PC-9 (cell line): ENCODE data around the gene HOXA2. TPM values are rescaled to one million over a fixed set of nuclear protein-coding genes. Genes with fewer than 3 reads are reported as not detected.

ENCODE experiments used
- BruUV-seq: library from RNA; stranded (reverse); fragments of 400-500 nt; replicated peaks from 2 replicates; lab custom pipeline; 2021; lab: Mats Ljungman, UMichigan
- CTCF ChIA-PET: fragments of 300-600 bp; sonication (Branson Sonifier 250); formaldehyde crosslinking; loops from one replicate; lab custom pipeline; 2022; ENCODE audit warnings: antibody characterized with exemption; lab: Charles Lee
- POLR2A ChIA-PET: fragments of 300-600 bp; sonication (Branson Sonifier 250); formaldehyde crosslinking; loops from one replicate; lab custom pipeline; 2022; ENCODE audit warnings: antibody characterized with exemption; ENCODE audit not compliant: unreplicated experiment; lab: Charles Lee
- DNase-seq, 2 experiments: peaks; one replicate each; pipeline versions ENCODE4 v3.0.0 to v3.0.0-alpha.2; 2015 to 2022; ENCODE audit warnings: mixed read lengths in 1 of 2
- H2AFZ ChIP-seq: fragments of 200-600 bp; sonication (generic); 2 replicates; pipeline ENCODE4 v1.8.1; 2017; ENCODE audit warnings: antibody characterized with exemption
- H3F3A ChIP-seq: fragments of 200-600 bp; sonication (generic); 2 replicates; pipeline ENCODE4 v1.8.1; 2017; ENCODE audit warnings: antibody characterized with exemption, mild to moderate bottlenecking, low read depth; ENCODE audit not compliant: insufficient read depth
- H3K27ac ChIP-seq: fragments of 200-600 bp; sonication (generic); 2 replicates; pipeline ENCODE4 v1.6.1; 2016; ENCODE audit warnings: mixed run types
- H3K27me3 ChIP-seq: fragments of 200-600 bp; sonication (generic); 2 replicates; pipeline ENCODE4 v1.6.1; 2016; ENCODE audit warnings: low read depth, mixed run types; ENCODE audit not compliant: insufficient read depth
- H3K36me3 ChIP-seq: fragments of 200-600 bp; sonication (generic); 2 replicates; pipeline ENCODE4 v1.6.1; 2016; ENCODE audit warnings: low read depth, mixed run types
- H3K4me1 ChIP-seq: fragments of 200-600 bp; sonication (generic); replicated peaks from 2 replicates; pipeline ENCODE4 v1.6.1; 2016; ENCODE audit warnings: mixed run types; ENCODE audit not compliant: insufficient read depth
- H3K4me2 ChIP-seq: fragments of 200-600 bp; sonication (generic); 2 replicates; pipeline ENCODE4 v1.6.1; 2017; ENCODE audit warnings: mixed run types
- H3K4me3 ChIP-seq: fragments of 200-600 bp; sonication (generic); 2 replicates; pipeline ENCODE4 v1.6.1; 2016; ENCODE audit warnings: mixed run types
- H3K79me2 ChIP-seq: fragments of 200-600 bp; sonication (generic); 2 replicates; pipeline ENCODE4 v1.6.1; 2017; ENCODE audit warnings: low read depth, mixed run types
- H3K9me2 ChIP-seq: fragments of 200-600 bp; sonication (generic); 2 replicates; pipeline ENCODE4 v1.8.1; 2017; ENCODE audit warnings: mild to moderate bottlenecking; ENCODE audit not compliant: insufficient read depth
- H3K9me3 ChIP-seq: fragments of 200-600 bp; sonication (generic); 2 replicates; pipeline ENCODE4 v1.8.1; 2016; ENCODE audit warnings: low read depth; ENCODE audit not compliant: insufficient read depth
- H4K20me1 ChIP-seq: fragments of 200-600 bp; sonication (generic); 2 replicates; pipeline ENCODE4 v1.8.1; 2017; ENCODE audit not compliant: insufficient read depth
- EZH2 ChIP-seq: fragments of 200-600 bp; sonication (generic); IDR thresholded peaks from 2 replicates; pipeline ENCODE4 v1.8.0; 2017; ENCODE audit warnings: antibody characterized with exemption, low read depth
- intact Hi-C: fragments of 100-400 bp; cut with micrococcal nuclease; formaldehyde crosslinking; loops from one replicate; pipeline ENCODE4 v1.10.0; 2022; ENCODE audit not compliant: unreplicated experiment
- total RNA-seq: library from RNA; stranded (reverse); gene quantifications from 2 replicates; pipeline ENCODE4 v1.2.3, GENCODE V29; 2021
- TF ChIP-seq, protein P1 (sequence below): fragments of 200-600 bp; sonication (generic); conservative IDR thresholded peaks from 2 replicates; pipeline ENCODE4 v1.6.1; 2017; ENCODE audit warnings: mixed run types, antibody characterized with exemption, mild to moderate bottlenecking, moderate library complexity

HOXA2 gene
- total RNA-seq, 1 experiment from 2014 or later, result 6.1 TPM

DNA sequence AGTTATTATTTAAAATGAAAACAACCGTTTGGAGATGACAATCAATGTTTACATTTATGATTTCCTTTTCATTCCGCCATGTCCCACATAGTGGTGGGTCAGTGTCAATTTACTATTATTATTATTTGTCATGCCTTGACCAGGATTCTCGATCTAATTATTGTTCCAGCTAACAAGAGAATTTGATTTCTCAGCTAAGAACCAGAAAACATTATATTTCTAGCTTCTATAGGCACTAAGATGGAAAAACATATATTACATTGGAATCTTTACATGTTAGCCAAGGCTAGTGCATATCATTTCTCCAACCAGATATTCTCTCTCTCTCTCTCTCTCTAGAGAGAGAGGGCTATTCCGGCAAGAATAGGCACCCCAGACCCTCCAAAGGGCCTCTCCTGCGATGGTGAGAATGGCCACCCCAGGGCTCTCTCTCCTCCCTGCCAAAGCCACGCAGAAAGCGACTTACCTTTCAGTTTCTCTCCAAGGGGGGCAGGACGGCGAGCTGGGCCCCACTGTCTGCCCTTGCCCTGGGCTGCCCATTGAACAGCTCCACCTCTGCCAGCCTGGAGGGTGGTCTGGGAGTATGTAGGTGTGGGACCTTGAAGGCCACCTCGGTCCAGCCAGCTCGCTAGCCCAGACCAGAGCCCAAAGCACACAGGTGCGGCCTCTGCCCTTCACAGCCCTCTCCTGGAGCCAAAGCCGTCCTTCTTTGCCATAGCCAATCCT lies 47.5 kb upstream of the HOXA2 start:
- H3K9me2 ChIP-seq, result no peaks in the 10 kb centered on the region
- no peaks in the 10 kb centered on the region for H3K9me3 ChIP-seq
- no peaks in the 10 kb centered on the region for H3K36me3 ChIP-seq
- H3K79me2 ChIP-seq, result no peaks in the 10 kb centered on the region
- ChIA-PET CTCF (interaction anchor here (0.5 to 0.7 kb wide), 2 partner anchors 475 to 983 kb away, joined by 3 to 5 read pairs; no protein-coding TSS in a partner anchor), POLR2A (no interaction called here)
- peak overlapping the region; percentile 70 for H3K4me2 ChIP-seq
- H2AFZ ChIP-seq, result peak overlapping the region; percentile 56
- 0 out of 2 replicates have a peak, but pooled peaks cover 4% of the 10 kb centered on the region for H3F3A ChIP-seq
- intact Hi-C loops, result no loop called here
- TF ChIP-seq, protein P1, sequence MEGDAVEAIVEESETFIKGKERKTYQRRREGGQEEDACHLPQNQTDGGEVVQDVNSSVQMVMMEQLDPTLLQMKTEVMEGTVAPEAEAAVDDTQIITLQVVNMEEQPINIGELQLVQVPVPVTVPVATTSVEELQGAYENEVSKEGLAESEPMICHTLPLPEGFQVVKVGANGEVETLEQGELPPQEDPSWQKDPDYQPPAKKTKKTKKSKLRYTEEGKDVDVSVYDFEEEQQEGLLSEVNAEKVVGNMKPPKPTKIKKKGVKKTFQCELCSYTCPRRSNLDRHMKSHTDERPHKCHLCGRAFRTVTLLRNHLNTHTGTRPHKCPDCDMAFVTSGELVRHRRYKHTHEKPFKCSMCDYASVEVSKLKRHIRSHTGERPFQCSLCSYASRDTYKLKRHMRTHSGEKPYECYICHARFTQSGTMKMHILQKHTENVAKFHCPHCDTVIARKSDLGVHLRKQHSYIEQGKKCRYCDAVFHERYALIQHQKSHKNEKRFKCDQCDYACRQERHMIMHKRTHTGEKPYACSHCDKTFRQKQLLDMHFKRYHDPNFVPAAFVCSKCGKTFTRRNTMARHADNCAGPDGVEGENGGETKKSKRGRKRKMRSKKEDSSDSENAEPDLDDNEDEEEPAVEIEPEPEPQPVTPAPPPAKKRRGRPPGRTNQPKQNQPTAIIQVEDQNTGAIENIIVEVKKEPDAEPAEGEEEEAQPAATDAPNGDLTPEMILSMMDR, result no peak
- TF ChIP-seq EZH2, result no peak
- no peak for DNase-seq
- 0 out of 2 replicates have a peak, but pooled peaks cover 11% of the 10 kb centered on the region for H3K4me1 ChIP-seq
- H3K27ac ChIP-seq, result no peak overlapping the region
- BruUV-seq, result no TSS peak
- peak overlapping the region; percentile 45 for H3K4me3 ChIP-seq
- H4K20me1 ChIP-seq, result no peaks in the 10 kb centered on the region
- H3K27me3 ChIP-seq, result no peaks in the 10 kb centered on the region

DNA sequence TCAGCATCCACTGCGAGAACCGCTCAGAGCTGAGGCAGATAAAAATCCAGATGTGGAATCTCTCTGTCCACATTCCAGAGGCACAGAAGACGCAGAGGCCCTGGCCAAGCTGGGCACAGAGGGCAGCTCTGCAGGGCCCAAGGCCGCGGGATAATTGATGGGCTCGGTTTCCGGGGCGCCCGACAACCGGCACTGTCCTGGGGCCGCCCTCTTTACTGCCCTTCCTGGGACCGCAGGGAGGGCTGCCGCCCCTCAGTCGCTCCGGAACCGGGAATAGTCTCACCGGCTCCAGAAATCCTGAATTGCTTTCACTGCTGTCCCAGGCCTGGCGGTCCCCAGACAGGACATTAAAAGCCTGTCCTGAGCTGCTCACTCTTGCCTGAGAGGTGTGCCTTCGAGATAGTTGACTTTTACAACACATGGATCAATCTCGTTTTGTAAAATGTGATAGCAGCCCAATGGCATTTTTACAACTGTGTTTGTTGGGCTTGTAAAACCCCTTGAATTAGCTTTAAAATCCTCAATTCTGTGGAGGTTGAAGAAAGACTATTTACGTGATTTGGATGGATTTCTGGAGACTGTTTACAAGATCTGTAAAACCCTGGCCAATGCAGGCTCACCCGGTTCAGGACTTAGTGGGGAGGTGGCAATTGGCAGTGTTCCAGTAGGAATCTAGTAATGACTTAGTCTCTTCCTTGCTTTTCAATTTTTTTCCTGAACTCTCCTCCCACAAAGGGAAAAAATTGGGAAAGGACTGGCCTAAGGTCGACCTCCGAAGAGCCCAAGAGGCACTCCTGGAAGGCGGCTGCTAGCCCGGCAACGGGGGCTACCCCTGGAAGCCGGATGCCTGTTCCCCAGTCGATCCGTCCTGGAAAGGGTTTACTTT lies 46.5 kb upstream of the HOXA2 start:
- Histone ChIP-seq H3K79me2 (no peaks in the 10 kb centered on the region), H4K20me1 (no peaks in the 10 kb centered on the region), H3K27me3 (no peaks in the 10 kb centered on the region), H3K4me1 (0 out of 2 replicates have a peak, but pooled peaks cover 11% of the 10 kb centered on the region), H3F3A (0 out of 2 replicates have a peak, but pooled peaks cover 4% of the 10 kb centered on the region), H3K9me3 (no peaks in the 10 kb centered on the region), H3K4me2 (peak overlapping the region; percentile 70), H2AFZ (no peak overlapping the region), H3K4me3 (peak overlapping the region; percentile 45; the same call in 1 of the 2 replicates), H3K36me3 (no peaks in the 10 kb centered on the region), H3K27ac (no peak overlapping the region), H3K9me2 (no peaks in the 10 kb centered on the region)
- CTCF ChIA-PET, result no interaction called here
- no TSS peak for BruUV-seq
- DNase-seq, result no peak
- POLR2A ChIA-PET, result interaction anchor here (0.6 kb wide), 1 partner anchor 561 kb away, joined by 3 read pairs; no protein-coding TSS in a partner anchor
- intact Hi-C loops, result no loop called here
- TF ChIP-seq, protein P1, result no peak
- TF ChIP-seq EZH2, result no peak
